Stimulated activated CD8-positive, alpha-beta memory T cell treated with anti-CD3 and anti-CD28 coated beads, Interleukin-7, amount 100 ng/mL, for 1 hour (primary cell): Measurements from ENCODE around the gene HRC.
"Not testable (repeated sequence)": the region's sequence is repeated elsewhere in the genome, so short reads cannot be mapped to it uniquely, and the experiment has no call there.

ENCODE experiments used
- DNase-seq, 2 donors: peaks; one replicate each; pipeline ENCODE4 v3.0.0-alpha.2; 2020; ENCODE audit warnings: low read depth in 2 of 2

Gene HRC, protein sequence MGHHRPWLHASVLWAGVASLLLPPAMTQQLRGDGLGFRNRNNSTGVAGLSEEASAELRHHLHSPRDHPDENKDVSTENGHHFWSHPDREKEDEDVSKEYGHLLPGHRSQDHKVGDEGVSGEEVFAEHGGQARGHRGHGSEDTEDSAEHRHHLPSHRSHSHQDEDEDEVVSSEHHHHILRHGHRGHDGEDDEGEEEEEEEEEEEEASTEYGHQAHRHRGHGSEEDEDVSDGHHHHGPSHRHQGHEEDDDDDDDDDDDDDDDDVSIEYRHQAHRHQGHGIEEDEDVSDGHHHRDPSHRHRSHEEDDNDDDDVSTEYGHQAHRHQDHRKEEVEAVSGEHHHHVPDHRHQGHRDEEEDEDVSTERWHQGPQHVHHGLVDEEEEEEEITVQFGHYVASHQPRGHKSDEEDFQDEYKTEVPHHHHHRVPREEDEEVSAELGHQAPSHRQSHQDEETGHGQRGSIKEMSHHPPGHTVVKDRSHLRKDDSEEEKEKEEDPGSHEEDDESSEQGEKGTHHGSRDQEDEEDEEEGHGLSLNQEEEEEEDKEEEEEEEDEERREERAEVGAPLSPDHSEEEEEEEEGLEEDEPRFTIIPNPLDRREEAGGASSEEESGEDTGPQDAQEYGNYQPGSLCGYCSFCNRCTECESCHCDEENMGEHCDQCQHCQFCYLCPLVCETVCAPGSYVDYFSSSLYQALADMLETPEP

DNA sequence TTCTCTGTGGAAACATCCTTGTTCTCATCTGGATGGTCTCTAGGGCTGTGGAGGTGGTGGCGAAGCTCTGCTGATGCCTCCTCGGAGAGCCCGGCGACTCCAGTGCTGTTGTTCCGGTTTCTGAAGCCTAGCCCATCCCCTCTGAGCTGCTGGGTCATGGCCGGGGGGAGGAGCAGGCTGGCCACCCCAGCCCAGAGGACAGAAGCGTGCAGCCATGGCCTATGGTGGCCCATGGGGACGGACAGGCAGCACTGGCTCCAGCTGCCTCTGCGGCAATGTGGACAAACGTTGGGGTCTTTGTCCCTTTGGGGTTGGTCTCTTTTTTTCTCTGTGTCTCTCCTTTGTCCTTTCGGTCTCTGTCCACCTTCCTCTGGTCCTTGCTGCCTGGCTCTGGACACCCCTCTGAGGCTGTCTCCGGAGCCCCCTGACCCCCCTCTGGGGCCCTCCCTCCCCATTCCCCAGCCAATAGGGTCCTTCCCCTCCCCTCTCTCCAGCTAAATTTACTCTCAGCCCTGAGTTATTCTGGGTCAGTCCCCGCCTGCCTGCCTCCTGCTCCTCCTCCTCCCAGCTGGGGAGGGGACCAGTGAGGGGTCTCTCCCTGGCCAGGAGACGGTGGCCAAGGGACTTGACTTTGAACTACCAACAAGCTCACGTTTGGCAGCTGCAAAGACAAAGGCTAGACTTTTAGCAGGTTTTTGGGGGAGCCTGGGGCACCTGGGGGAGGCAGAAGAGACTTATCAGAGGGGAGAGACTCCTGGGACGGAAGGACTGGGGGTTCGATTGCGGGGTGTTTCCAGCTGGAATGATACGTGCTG lies at the start of gene HRC:
HRC (minus strand) TSS at position 392 of the 815 bp plus-strand sequence; CDS start at position 233, 159 bp downstream.
- no peak for DNase-seq

DNA sequence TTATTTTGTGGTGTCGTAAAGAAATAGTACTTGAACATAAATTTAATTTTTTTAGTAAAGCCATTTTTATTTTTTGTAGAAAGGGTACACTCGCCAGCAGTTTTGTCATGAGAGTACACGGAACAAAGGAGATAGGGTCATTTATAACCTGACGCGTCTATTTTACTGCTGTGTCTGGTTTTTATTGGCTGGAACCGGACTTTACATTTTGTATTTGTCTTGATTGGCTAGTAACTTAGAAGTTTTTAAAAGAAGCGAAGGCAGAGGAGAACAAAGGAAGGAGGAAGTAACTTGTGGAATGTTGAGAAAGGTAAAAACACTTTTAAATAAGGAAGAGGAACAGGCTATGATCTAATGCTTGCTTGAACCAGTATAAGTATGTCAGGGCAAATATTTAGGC lies 45.8 kb upstream of the HRC start:
- no peak for DNase-seq

DNA sequence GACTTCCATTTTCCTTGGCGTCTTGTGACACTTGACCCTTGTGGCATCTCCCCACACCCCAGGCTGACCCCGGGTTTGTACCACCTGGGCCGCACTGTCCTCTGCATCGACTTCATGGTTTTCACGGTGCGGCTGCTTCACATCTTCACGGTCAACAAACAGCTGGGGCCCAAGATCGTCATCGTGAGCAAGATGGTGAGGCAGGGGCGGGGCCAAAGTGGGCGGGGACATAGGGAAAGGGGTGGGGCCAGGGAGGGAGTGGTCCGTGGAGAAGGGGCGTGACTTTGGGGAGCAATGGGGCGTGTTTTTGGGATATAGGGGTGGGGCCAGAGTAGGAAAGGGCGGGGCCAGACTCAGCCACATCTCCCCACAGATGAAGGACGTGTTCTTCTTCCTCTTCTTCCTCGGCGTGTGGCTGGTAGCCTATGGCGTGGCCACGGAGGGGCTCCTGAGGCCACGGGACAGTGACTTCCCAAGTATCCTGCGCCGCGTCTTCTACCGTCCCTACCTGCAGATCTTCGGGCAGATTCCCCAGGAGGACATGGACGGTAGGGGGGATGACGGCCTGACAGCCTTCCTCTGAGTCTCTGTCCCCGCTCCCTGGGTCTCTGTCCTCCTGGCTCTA lies 45.2 kb upstream of the HRC start:
- no peak for DNase-seq

DNA sequence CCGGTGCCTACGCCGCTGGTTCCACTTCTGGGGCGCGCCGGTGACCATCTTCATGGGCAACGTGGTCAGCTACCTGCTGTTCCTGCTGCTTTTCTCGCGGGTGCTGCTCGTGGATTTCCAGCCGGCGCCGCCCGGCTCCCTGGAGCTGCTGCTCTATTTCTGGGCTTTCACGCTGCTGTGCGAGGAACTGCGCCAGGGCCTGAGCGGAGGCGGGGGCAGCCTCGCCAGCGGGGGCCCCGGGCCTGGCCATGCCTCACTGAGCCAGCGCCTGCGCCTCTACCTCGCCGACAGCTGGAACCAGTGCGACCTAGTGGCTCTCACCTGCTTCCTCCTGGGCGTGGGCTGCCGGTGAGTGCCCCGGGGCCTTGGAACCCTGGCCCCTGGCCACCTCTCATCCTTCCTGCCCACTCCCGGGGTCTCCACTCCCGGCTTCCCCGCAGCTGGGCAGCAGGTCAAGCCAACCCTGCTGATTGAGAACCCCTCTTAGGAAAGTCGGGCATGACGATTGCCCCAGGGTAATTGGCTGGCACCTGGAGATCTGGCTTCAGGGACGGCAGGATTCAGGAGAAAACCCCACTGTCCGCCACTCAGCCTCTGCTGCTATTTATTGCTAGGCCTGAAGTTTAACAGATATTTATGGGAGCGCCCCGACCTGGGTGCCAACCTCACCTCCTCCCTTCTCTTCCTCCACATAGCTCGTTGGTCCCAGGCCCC lies 41.5 kb upstream of the HRC start:
- DNase-seq = no peak

DNA sequence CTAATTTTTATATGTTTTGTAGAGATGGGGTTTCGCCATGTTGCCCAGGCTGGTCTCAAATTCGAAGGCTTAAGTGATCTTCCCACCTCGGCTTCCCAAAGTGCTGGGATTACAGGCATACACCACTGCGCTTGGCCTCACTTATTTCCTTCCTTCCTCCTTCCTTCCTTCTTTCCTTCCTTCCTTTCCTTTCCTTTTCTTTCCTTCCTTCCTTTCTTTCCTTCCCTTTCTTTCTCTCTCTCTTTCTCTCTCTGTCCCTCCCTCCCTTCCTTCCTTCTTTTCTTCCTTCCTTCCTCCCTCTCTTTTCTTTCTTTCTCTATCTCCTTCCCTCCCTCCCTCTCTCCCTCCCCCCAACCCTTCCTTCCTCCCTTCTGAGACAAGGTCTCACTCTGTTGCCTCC lies 39.2 kb upstream of the HRC start:
- DNase-seq = no peak

DNA sequence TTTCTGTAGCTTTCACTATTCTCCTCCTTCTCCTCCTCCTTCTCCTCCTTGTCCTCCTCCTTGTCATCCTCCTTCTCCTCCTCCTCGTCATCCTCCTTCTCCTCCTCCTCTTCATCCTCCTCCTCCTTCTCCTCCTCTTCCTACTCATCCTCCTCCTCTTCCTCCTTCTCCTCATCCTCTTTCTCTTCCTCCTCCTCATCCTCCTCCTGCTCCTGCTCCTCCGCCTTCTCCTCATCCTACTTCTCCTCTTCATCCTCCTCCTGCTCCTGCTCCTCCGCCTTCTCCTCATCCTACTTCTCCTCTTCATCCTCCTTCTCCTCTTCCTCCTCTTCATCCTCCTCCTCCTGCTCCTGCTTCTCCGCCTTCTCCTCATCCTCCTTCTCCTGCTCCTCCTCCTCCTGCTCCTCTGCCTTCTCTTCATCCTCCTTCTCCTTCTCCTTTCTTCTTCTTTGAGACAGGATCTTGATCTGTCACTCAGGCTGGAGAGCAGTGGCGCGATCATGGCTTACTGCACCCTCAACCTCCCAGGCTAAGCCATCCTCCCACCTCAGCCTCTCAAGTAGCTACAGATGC lies 38.7 kb upstream of the HRC start:
- no peak for DNase-seq

DNA sequence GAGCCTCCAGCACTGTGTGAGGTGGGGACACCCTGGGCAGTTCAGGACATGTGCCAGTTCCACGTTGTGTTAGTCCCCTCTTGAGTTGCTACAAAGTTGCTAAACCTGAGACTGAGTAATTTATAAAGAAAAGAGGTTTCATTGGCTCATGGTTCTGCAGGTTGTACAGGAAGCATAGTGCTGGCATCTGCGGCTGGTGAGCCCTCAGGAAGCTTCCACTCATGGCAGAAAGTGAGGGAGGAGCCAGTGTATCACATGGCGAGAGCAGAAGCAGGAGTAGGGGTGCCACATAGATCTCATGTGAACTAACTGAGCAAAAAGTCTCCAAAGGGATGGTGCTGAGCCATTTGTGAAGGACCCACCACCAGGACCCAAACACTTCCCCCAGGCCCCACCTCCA lies 35.6 kb upstream of the HRC start:
- no peak for DNase-seq

DNA sequence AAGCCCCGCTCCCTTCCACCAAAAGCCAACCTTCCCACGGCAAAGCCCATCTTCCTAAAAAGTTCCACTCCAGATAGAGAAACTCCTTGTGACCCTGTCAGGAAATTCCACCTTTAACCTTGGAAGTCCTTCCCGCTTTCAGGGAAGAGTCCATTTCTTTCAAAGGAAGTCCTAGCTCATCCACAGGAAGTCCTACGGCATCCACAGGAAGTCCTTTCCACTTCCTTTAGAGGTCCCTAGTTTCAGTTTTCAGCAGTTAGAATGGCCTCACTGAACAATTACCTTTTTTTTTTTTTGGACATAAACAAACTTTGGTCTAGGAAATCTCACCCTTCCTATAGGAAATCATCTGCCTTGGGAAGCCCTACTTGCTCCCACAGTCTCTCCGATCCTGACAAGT lies 34.1 kb upstream of the HRC start:
- no peak for DNase-seq

DNA sequence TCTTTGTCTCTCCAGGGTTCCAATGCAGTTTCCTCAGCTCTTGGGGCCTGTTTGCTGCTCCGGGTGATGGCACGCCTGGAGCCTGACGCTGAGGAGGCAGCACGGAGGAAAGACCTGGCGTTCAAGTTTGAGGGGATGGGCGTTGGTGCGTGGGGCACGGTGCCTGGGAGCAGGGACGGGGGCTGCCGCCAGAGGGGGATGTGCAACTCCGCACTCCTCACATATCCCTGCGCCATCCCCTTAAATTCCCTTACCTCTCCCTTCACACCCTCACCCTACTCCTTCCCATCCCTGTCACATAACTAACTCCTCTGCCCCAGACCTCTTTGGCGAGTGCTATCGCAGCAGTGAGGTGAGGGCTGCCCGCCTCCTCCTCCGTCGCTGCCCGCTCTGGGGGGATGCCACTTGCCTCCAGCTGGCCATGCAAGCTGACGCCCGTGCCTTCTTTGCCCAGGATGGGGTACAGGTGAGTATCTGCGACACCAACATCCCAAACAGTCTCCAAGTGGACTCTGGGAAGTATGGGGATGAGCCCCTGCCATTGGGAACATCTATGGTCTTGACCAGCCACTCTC lies 33.5 kb upstream of the HRC start:
- DNase-seq = no peak

DNA sequence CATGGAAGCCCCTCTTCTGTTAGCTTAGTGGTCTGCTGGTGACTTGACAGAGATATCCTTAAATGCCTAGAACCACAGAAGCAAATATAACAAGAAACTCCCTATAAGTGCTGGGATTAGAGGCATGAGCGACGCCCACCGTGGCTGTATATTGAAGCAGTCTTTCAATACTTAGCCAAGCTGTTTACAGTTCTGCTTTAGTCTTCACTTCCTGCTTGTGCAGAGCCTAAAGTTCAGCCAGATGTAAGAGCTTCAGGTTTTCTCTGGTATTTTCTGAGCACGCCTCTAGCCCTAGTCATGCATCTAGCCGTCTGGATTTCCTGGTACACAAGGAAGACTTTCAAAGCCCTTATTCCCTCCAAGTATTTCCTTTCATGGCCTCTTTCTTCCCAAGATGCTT lies 30.9 kb upstream of the HRC start:
- no peak for DNase-seq

DNA sequence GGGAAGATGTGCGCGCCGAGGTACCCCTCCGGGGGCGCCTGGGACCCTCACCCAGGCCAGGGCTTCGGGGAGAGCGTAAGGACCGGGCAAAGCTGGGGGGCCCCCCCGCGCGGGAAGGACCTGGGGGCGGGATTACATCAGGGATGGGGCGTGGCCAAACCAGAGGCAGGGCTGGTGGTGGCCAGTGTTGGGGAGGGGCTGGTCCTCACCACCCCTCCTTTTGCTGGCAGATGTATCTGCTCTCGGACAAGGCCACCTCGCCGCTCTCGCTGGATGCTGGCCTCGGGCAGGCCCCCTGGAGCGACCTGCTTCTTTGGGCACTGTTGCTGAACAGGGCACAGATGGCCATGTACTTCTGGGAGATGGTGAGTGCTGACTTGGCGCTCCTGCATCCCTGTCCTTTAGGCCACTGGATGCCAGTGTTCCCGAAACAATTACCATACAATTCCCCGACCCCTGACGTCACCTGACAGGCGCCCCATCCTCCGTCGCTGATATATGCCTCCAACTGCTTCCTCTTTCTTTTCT lies 27.7 kb upstream of the HRC start:
- no peak for DNase-seq

DNA sequence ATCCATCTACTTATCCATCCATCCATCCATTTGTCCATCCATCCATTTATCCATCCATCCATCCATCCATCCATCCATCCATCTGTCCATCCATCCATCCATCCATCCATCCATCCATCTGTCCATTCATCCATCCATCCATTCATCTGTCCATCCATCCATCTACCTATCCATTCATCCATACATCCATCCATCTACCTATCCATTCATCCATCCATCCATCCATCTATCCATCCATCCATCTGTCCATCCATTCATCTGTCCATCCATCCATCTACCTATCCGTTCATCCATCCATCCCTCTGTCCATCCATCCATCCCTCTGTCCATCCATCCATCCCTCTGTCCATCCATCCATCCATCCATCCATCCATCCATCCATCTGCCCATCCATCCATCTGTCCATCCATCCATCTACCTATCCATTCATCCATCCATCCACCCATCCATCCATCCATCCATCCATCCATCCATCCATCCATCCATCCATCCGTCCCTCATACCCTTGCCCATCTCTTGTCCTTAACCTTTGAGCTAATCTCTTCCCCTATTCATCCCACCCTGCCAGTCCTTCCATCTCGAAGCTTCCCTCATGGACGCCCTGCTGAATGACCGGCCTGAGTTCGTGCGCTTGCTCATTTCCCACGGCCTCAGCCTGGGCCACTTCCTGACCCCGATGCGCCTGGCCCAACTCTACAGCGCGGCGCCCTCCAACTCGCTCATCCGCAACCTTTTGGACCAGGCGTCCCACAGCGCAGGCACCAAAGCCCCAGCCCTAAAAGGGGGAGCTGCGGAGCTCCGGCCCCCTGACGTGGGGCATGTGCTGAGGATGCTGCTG lies 27.0 kb upstream of the HRC start:
- not testable (repeated sequence) for DNase-seq

DNA sequence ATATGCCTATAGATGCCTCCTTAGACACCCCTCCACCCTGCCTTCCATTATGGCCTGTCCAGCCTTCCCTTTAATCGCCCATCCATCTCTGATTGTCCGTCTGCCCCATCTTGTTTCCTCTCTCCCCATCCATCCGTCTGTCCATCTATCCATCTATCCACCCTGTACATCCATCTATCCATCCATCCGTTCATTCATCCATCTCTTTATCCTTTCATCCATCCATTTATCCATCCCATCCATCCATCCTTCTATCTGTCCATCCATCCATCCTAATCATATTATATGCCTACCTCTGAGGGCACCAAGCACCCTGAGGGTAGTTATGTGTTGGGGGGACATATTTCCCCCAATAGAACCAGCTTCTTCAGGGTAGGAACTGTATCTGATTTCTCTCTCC lies 25.5 kb upstream of the HRC start:
- DNase-seq = no peak

DNA sequence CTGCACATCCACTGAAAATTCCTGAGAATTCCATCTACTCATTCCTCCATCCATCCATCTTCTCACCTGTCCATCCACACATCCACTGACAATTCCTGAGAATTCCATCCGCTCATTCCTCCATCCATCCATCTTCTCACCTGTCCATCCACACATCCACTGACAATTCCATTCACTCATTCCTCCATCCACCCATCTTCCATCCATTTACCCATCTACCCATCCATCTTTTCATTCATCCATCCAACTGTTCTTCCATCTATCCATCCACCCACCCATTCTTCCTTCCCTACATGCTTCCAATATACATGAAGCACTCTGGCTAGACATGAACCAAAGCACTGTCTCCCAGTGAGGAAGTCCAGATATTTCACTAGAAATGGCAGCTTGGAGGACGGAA lies 18.0 kb upstream of the HRC start:
- DNase-seq = no peak

DNA sequence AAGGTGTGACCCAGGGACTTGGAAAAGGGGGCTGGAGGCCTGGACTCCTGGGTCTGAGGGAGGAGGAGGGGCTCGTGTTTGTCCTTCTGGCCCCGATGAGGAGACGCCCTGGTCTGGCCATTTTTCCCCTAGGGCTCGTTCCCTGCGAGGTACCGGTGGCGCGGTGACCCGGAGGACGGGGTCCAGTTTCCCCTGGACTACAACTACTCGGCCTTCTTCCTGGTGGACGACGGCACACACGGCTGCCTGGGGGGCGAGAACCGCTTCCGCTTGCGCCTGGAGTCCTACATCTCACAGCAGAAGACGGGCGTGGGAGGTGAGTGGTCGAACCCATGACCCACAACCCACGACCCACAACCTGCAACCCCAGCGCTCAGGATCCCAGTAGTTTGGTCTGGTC lies 13.2 kb upstream of the HRC start:
- no peak for DNase-seq

DNA sequence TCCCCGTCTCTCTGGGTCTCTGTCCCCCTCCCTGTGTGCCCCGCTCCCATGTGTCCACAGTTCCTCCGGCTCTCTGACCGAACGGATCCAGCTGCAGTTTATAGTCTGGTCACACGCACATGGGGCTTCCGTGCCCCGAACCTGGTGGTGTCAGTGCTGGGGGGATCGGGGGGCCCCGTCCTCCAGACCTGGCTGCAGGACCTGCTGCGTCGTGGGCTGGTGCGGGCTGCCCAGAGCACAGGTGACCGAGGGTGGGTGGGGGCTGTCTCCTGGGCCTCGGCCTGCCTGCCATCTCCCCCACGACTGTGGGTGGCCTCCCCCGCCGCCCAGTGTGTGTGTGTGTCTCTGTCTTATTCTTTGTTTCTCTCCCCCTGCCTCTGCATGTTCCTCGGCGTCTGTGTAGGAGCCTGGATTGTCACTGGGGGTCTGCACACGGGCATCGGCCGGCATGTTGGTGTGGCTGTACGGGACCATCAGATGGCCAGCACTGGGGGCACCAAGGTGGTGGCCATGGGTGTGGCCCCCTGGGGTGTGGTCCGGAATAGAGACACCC lies 12.7 kb upstream of the HRC start:
- DNase-seq = no peak

DNA sequence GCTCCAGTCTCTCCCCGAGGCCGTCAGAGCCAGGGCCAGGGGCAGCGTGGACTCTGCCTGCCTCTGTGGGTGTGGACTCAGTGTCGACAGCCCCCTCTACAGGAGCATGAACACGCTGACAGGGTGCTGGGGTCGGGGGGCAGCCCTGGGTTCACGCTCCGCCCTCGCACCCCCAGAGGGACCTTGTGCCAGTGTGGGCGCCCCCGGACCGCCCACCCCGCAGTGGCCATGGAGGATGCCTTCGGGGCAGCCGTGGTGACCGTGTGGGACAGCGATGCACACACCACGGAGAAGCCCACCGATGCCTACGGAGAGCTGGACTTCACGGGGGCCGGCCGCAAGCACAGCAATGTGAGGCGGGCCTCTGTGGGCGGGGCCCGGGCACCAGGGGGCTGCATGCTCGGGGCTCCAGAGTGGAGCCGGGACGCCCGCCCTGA lies 10.7 kb upstream of the HRC start:
- DNase-seq = no peak

DNA sequence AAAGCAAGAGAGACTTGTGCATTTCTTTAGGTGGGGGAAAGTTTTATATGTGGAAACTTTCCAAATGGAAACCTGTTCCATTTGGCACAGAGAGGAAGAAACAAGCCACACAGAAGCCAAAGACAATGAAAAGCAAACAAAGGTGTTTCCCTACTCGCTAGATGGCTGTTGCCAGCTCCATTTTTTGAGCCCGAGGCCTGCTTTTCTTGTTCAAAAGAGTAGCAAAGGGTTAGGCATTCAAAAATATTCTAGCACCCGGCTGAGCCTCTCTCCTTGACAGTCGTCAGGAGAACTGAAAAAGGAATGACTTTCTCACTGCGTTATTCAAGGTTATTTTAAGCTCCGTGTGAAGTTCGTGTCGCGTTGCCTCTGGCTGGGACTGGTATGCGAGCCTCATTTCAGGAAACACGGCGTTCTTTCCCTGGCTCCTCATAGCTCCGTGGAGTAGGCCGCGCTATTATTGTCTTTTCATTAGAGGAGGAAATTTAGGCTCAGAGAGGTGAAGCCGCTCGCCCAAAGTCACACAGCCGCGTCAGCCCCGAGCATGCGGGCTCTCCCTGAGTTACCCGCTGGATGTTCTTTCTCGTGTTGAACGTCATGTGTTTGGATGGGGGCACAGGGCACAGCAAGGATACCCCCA lies 10.0 kb upstream of the HRC start:
- no peak for DNase-seq

DNA sequence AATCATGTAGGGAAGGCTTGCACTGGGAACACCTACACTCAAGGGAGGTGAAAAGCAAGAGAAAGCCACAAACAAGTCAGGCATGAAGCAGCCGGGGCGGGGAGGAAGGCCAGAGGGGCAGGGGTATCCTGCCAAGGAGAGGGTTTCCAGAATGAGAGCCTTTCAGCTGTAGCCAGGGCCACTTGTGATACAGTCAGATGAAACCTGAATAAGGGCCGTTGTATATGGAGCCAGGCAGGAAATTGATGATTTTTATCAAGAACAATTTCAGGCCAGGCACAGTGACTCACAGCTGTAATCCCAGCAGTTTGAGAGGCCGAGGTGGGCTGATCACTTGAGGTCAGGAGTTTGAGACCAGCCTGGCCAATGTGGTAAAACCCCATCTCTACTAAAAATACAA lies 6.8 kb upstream of the HRC start:
- DNase-seq = no peak
